ENCODE measurements around the gene STAT6. TPM values are rescaled to one million over a fixed set of nuclear protein-coding genes. Genes with fewer than 3 reads are reported as not detected.

The STAT6 gene
- total RNA-seq, 1 experiment from 2014 or later: 44.2 TPM

DNA sequence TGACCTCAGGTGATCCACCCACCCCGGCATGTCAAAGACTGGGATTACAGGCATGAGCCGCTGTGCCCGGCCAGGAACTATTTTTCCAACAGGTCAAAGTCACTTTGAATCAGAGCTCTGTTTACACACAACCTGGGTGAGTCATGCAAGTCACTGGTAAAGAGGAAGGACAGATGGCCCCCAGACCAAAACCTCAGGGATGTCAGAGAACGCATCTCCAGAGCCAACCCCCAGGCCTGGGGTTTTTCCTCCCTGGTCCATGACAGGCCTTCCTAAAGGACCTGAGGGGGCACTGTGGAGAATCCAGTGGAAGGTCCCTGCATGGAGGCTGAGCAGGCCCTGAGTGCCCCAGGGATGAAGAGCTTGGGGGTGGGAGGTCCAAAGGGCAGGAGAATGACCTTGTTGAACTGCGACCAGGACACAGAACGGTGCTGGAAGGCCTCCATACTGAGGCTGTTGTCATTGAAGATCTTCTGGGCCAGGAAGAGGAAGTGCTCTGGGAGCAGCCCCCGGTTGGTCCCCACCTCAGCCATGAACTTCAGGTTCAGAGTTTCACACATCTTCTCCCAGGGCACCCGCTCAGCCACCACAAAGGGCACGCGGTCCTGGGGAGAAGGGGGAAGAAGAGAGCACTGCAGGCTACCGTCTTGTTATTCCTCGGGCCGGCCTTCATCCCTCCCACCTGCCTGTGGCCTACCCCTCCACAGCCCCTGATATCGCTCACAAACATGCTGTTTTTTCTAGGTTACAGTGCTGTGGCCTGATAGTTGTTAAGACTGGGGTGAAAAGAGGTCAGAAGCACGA, 9.1 kb downstream of the STAT6 start:
- ChIA-PET CTCF (interaction anchor here (0.6 to 1.8 kb wide), 5 partner anchors 9 to 33 kb away, joined by 3 to 36 read pairs (median 3); partner anchors contain the start of gene STAT6), POLR2A (interaction anchor here (0.6 to 2.3 kb wide), 3 partner anchors 9 to 26 kb away, joined by 3 to 15 read pairs (median 5); partner anchors contain the start of gene STAT6)
- intact Hi-C loops (cut with micrococcal nuclease; ENCODE audit: unreplicated experiment): loop anchor here (1.0 kb wide), 1 partner anchor 9 kb away; the partner anchor contains the start of gene STAT6
- peak; percentile 68 to 76 for DNase-seq
- Mint-ChIP-seq H3K4me1 (ENCODE audit: low read depth, unreplicated experiment) (no peaks in the 10 kb centered on the region), H3K36me3 (ENCODE audit: insufficient read depth, unreplicated experiment) (peaks cover 9% of the 10 kb centered on the region), H3K27ac (ENCODE audit: unreplicated experiment) (peak overlapping the region; percentile 78), H3K4me3 (ENCODE audit: unreplicated experiment) (no peak overlapping the region), H3K9me3 (ENCODE audit: unreplicated experiment) (no peaks in the 10 kb centered on the region), H3K27me3 (ENCODE audit: insufficient read depth, unreplicated experiment) (no peaks in the 10 kb centered on the region)
- no TSS peak for BruUV-seq (replicated peaks)
- Histone ChIP-seq H3K9me3 (no peaks in the 10 kb centered on the region), H3K27me3 (replicated peaks; ENCODE audit: control insufficient read depth, insufficient read depth, low read length) (no peaks in the 10 kb centered on the region), H3K36me3 (ENCODE audit: control insufficient read depth, insufficient read depth, low read length) (peaks cover 2% of the 10 kb centered on the region; the same call in 1 of the 2 replicates), H3K4me3 (ENCODE audit: low read depth, low read length) (no peak overlapping the region), H3K4me1 (peaks cover 11% of the 10 kb centered on the region)
- TF ChIP-seq, protein P1, sequence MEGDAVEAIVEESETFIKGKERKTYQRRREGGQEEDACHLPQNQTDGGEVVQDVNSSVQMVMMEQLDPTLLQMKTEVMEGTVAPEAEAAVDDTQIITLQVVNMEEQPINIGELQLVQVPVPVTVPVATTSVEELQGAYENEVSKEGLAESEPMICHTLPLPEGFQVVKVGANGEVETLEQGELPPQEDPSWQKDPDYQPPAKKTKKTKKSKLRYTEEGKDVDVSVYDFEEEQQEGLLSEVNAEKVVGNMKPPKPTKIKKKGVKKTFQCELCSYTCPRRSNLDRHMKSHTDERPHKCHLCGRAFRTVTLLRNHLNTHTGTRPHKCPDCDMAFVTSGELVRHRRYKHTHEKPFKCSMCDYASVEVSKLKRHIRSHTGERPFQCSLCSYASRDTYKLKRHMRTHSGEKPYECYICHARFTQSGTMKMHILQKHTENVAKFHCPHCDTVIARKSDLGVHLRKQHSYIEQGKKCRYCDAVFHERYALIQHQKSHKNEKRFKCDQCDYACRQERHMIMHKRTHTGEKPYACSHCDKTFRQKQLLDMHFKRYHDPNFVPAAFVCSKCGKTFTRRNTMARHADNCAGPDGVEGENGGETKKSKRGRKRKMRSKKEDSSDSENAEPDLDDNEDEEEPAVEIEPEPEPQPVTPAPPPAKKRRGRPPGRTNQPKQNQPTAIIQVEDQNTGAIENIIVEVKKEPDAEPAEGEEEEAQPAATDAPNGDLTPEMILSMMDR (IDR thresholded peaks at IDR 0.05; ENCODE audit: insufficient read depth in 1 of 2, low read depth in 1 of 2, low read length in 1 of 2, severe bottlenecking in 1 of 2, unreplicated experiment in 1 of 2): no peak

DNA sequence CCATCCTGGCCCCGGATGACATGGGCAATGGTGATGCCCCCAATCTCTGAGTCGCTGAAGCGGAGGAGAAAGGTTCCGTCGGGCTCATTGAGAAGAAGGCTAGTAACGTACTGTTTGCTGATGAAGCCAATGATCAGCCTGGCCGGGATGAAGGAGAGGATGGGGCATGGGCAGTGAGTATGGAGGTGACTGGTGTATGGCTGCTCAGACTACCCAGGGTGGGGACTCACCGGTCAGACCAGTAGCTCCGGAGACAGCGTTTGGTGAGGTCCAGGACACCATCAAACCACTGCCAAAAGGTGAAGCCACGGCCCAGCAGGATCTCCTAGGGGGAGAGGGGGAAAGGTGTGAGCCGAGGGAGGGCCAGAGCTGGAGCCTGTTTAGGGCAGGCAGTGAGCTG, 11.4 kb downstream of the STAT6 start:
- TF ChIP-seq, protein P1 (IDR thresholded peaks at IDR 0.05; ENCODE audit: insufficient read depth in 1 of 2, low read depth in 1 of 2, low read length in 1 of 2, severe bottlenecking in 1 of 2, unreplicated experiment in 1 of 2): no peak
- Mint-ChIP-seq H3K4me1 (ENCODE audit: low read depth, unreplicated experiment) (no peaks in the 10 kb centered on the region), H3K9me3 (ENCODE audit: unreplicated experiment) (no peaks in the 10 kb centered on the region), H3K27ac (ENCODE audit: unreplicated experiment) (no peak overlapping the region), H3K4me3 (ENCODE audit: unreplicated experiment) (no peak overlapping the region), H3K27me3 (ENCODE audit: insufficient read depth, unreplicated experiment) (no peaks in the 10 kb centered on the region), H3K36me3 (ENCODE audit: insufficient read depth, unreplicated experiment) (peaks cover 22% of the 10 kb centered on the region)
- BruUV-seq (replicated peaks): no TSS peak
- Histone ChIP-seq H3K4me1 (peaks cover 11% of the 10 kb centered on the region), H3K4me3 (ENCODE audit: low read depth, low read length) (no peak overlapping the region), H3K9me3 (no peaks in the 10 kb centered on the region), H3K27me3 (replicated peaks; ENCODE audit: control insufficient read depth, insufficient read depth, low read length) (no peaks in the 10 kb centered on the region), H3K36me3 (ENCODE audit: control insufficient read depth, insufficient read depth, low read length) (peaks cover 2% of the 10 kb centered on the region; the same call in 1 of the 2 replicates)
- CTCF ChIA-PET: interaction anchor here (0.6 to 1.9 kb wide), 2 partner anchors 30 to 82 kb away, joined by 8 read pairs; no protein-coding TSS in a partner anchor
- POLR2A ChIA-PET: no interaction called here
- intact Hi-C loops (cut with micrococcal nuclease; ENCODE audit: unreplicated experiment): no loop called here
- no peak for DNase-seq

DNA sequence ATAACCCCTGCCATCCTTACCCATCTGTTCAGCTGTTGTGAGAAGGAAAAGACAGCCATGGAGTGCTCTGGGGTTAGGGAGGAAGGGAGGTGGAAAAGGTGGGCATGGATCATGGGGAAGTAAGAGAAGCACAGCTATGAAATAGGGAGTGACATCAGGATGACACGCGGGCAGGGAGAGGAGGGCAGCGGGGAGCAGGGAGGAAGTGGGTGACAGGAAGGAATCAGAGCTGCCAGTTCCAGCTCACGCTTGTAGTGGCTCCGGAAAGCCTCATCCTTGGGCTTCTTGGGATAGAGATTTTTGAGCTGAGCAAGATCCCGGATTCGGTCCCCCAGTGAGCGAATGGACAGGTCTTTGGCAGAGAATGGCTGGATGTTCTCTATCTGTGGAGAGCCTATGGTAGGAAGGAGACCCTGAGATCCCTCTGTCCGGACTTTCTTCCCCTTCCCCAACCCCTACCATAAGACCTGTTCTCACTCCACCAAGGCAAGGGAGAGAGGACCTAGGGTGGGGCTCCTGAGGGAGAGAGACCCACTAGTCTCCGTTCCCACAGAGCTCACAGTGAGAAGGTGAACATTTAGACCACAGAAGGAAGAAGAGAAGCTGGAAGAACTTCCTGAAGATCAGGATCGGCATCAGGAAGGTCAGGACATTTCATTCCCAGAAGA, 12.0 kb downstream of the STAT6 start:
- H3K9me3 ChIP-seq: no peaks in the 10 kb centered on the region
- no peaks in the 10 kb centered on the region for H3K9me3 Mint-ChIP-seq (ENCODE audit: unreplicated experiment)
- H3K4me1 ChIP-seq: peaks cover 11% of the 10 kb centered on the region
- peaks cover 3% of the 10 kb centered on the region; the same call in 1 of the 2 replicates for H3K36me3 ChIP-seq (ENCODE audit: control insufficient read depth, insufficient read depth, low read length)
- no TSS peak for BruUV-seq (replicated peaks)
- no peaks in the 10 kb centered on the region for H3K27me3 Mint-ChIP-seq (ENCODE audit: insufficient read depth, unreplicated experiment)
- intact Hi-C loops (cut with micrococcal nuclease; ENCODE audit: unreplicated experiment): no loop called here
- H3K27ac Mint-ChIP-seq (ENCODE audit: unreplicated experiment): no peak overlapping the region
- H3K4me1 Mint-ChIP-seq (ENCODE audit: low read depth, unreplicated experiment): peaks cover under 1% of the 10 kb centered on the region
- POLR2A ChIA-PET: no interaction called here
- DNase-seq: no peak
- TF ChIP-seq, protein P1 (IDR thresholded peaks at IDR 0.05; ENCODE audit: insufficient read depth in 1 of 2, low read depth in 1 of 2, low read length in 1 of 2, severe bottlenecking in 1 of 2, unreplicated experiment in 1 of 2): no peak
- no peaks in the 10 kb centered on the region for H3K27me3 ChIP-seq (replicated peaks; ENCODE audit: control insufficient read depth, insufficient read depth, low read length)
- H3K36me3 Mint-ChIP-seq (ENCODE audit: insufficient read depth, unreplicated experiment): peaks cover 24% of the 10 kb centered on the region
- H3K4me3 ChIP-seq (ENCODE audit: low read depth, low read length): no peak overlapping the region
- no peak overlapping the region for H3K4me3 Mint-ChIP-seq (ENCODE audit: unreplicated experiment)
- CTCF ChIA-PET: interaction anchor here (0.5 to 3.9 kb wide), 4 partner anchors 13 to 81 kb away, joined by 7 to 19 read pairs (median 8); partner anchors contain the start of gene STAT6
